Measurements from ENCODE around the gene RILPL1.
"Not testable (repeated sequence)": the region's sequence is repeated elsewhere in the genome, so short reads cannot be mapped to it uniquely, and the experiment has no call there.

The RILPL1 gene

GRCh38 chr12:123436017-123436964 is 97.2 kb downstream of the RILPL1 start, which contains the start of gene RILPL2:
Gene RILPL2, minus strand, starts transcription at chr12:123436684. Its CDS starts 264 bp downstream, at chr12:123436420.
- peak within 1 kb of the TSS; percentile 49 to 76 (median 61) for H3K4me3 ChIP-seq
- peak within 1 kb of the TSS; percentile 64 to 91 (median 84) for H3K27ac ChIP-seq

- Histone ChIP-seq H3K27ac (peak overlapping the region; percentile 64 to 91 (median 84)), H3K4me3 (peak overlapping the region; percentile 49 to 76 (median 61))
Measured at GRCh38 chr12:123435636-123436016, 97.9 kb downstream of the RILPL1 start.

- peak overlapping the region in 13 of 21 experiments; percentile 8 to 83 (median 50) for H3K27ac ChIP-seq
- peak overlapping the region in 1 of 7 experiments; percentile 7 for H3K4me3 ChIP-seq
Measured at GRCh38 chr12:123433615-123434014, 99.9 kb downstream of the RILPL1 start.

GRCh38 chr12:123431951-123432817 is 101.3 kb downstream of the RILPL1 start:
- peak overlapping the region in 17 of 21 experiments; percentile 8 to 83 (median 49) for H3K27ac ChIP-seq
- H3K4me3 ChIP-seq: peak overlapping the region in 3 of 7 experiments; percentile 2 to 7 (median 5)

- H3K27ac ChIP-seq, H3K4me3 ChIP-seq: not testable (repeated sequence)
Measured at GRCh38 chr12:123429101-123429500, 104.4 kb downstream of the RILPL1 start.

GRCh38 chr12:123428591-123428990 is 104.9 kb downstream of the RILPL1 start:
- peak overlapping the region in 1 of 21 experiments; percentile 69 for H3K27ac ChIP-seq
- H3K4me3 ChIP-seq: no peak overlapping the region

GRCh38 chr12:123427036-123427769 is 106.3 kb downstream of the RILPL1 start:
- H3K4me3 ChIP-seq: no peak overlapping the region

GRCh38 chr12:123421314-123421713 is 112.2 kb downstream of the RILPL1 start:
- Histone ChIP-seq H3K4me3 (no peak overlapping the region), H3K27ac (no peak overlapping the region)

More at GRCh38 chr12:123427036-123427769, 106.3 kb downstream of the RILPL1 start:
- peak overlapping the region in 6 of 21 experiments; percentile 26 to 69 (median 48) for H3K27ac ChIP-seq

Measured in skin epidermis (tissue), 12 donors.